ENCODE results near the gene DPF1.
"Not testable (repeated sequence)": the region's sequence is repeated elsewhere in the genome, so short reads cannot be mapped to it uniquely, and the experiment has no call there.

DPF1 gene

GRCh38 chr19:38250428-38250820 lies 26.4 kb upstream of the DPF1 start:
- no peak for DNase-seq

- no peak for DNase-seq
Observed at GRCh38 chr19:38248421-38248820, 24.4 kb upstream of the DPF1 start.

- no peak for DNase-seq
Observed at GRCh38 chr19:38247734-38248268, 23.8 kb upstream of the DPF1 start.

- DNase-seq = no peak
Observed at GRCh38 chr19:38247126-38247525, 23.1 kb upstream of the DPF1 start.

GRCh38 chr19:38245826-38246498 lies 21.9 kb upstream of the DPF1 start:
- DNase-seq = no peak

GRCh38 chr19:38243279-38243673 lies 19.3 kb upstream of the DPF1 start:
- DNase-seq = no peak

GRCh38 chr19:38239816-38240215 lies 15.8 kb upstream of the DPF1 start:
- no peak for DNase-seq

GRCh38 chr19:38234615-38235014 lies 10.6 kb upstream of the DPF1 start:
- no peak for DNase-seq

GRCh38 chr19:38233740-38234251 lies 9.8 kb upstream of the DPF1 start:
- DNase-seq = peak; percentile 93

GRCh38 chr19:38231918-38232317 lies 7.9 kb upstream of the DPF1 start:
- DNase-seq = no peak

GRCh38 chr19:38230506-38231133 lies 6.6 kb upstream of the DPF1 start:
- not testable (repeated sequence) for DNase-seq

- DNase-seq = peak; percentile 88
Observed at GRCh38 chr19:38229585-38230073, 5.6 kb upstream of the DPF1 start.

GRCh38 chr19:38228491-38229439 lies 4.7 kb upstream of the DPF1 start:
- no peak for DNase-seq

GRCh38 chr19:38228005-38228377 lies 4.0 kb upstream of the DPF1 start:
- DNase-seq = no peak

- no peak for DNase-seq
Observed at GRCh38 chr19:38227287-38228004, 3.4 kb upstream of the DPF1 start.

GRCh38 chr19:38224863-38225218 lies 819 bp upstream of the DPF1 start:
- not testable (repeated sequence) for DNase-seq

- no peak for DNase-seq
Observed at GRCh38 chr19:38223617-38224013, 407 bp downstream of the DPF1 start.

GRCh38 chr19:38223119-38223523 lies 901 bp downstream of the DPF1 start:
- DNase-seq = no peak

- no peak for DNase-seq
Observed at GRCh38 chr19:38221919-38222830, 1.8 kb downstream of the DPF1 start.

GRCh38 chr19:38221421-38221820 lies 2.6 kb downstream of the DPF1 start:
- DNase-seq = no peak

- no peak for DNase-seq
Observed at GRCh38 chr19:38219221-38219620, 4.8 kb downstream of the DPF1 start.
